OCI-LY1 (cell line): ENCODE data around the gene MR1.

ENCODE experiments used
- H2AFZ ChIP-seq: fragments of 200-600 bp; sonication (generic), shearing (Covaris generic); 2 replicates; pipeline ENCODE4 v1.6.0; 2014; ENCODE audit warnings: antibody characterized with exemption, mild to moderate bottlenecking, low read length
- H3F3A ChIP-seq: fragments of 200-600 bp; sonication (generic), shearing (Covaris generic); 2 replicates; pipeline ENCODE4 v1.6.0; 2014; ENCODE audit warnings: mild to moderate bottlenecking, antibody characterized with exemption, low read length, moderate library complexity; ENCODE audit not compliant: insufficient read depth
- H3K27ac ChIP-seq: fragments of 200-600 bp; sonication (generic); 2 replicates; pipeline ENCODE4 v1.5.1; 2014; ENCODE audit warnings: low read length, mixed run types, mild to moderate bottlenecking, low read depth; ENCODE audit not compliant: poor library complexity, severe bottlenecking
- H3K27me3 ChIP-seq: fragments of 200-600 bp; sonication (generic); 2 replicates; pipeline ENCODE4 v1.6.0; 2014; ENCODE audit warnings: antibody characterized with exemption, mild to moderate bottlenecking, low read length, moderate library complexity; ENCODE audit not compliant: insufficient read depth
- H3K36me3 ChIP-seq: fragments of 200-600 bp; sonication (generic); 2 replicates; pipeline ENCODE4 v1.6.1; 2014; ENCODE audit warnings: mild to moderate bottlenecking, antibody characterized with exemption, low read length, moderate library complexity, mixed read lengths; ENCODE audit not compliant: insufficient read depth
- H3K4me1 ChIP-seq: fragments of 200-600 bp; sonication (generic); 2 replicates; pipeline ENCODE4 v1.5.1; 2014; ENCODE audit warnings: mild to moderate bottlenecking, low read length, moderate library complexity; ENCODE audit not compliant: insufficient read depth, severe bottlenecking
- H3K4me2 ChIP-seq: fragments of 200-600 bp; sonication (generic), shearing (Covaris generic); 2 replicates; pipeline ENCODE4 v1.6.1; 2014; ENCODE audit warnings: low read length
- H3K4me3 ChIP-seq: fragments of 200-600 bp; sonication (generic); 2 replicates; pipeline ENCODE4 v1.5.1; 2014; ENCODE audit warnings: low read length, low read depth, mild to moderate bottlenecking, mixed read lengths; ENCODE audit not compliant: poor library complexity, severe bottlenecking
- H3K79me2 ChIP-seq: fragments of 200-600 bp; shearing (Covaris generic); 2 replicates; pipeline ENCODE4 v1.6.1; 2016; ENCODE audit warnings: mixed run types, low read length, mixed read lengths; ENCODE audit not compliant: insufficient read depth
- H3K9ac ChIP-seq: fragments of 200-600 bp; sonication (generic), shearing (Covaris generic); 2 replicates; pipeline ENCODE4 v1.6.1; 2014; ENCODE audit warnings: mild to moderate bottlenecking, low read length, mixed read lengths
- H3K9me2 ChIP-seq: fragments of 200-600 bp; sonication (generic), shearing (Covaris generic); 2 replicates; pipeline ENCODE4 v1.6.1; 2014; ENCODE audit warnings: low read depth, mild to moderate bottlenecking, low read length, mixed read lengths
- H3K9me3 ChIP-seq: fragments of 200-600 bp; shearing (Covaris generic); 2 replicates; pipeline ENCODE4 v1.6.1; 2014; ENCODE audit warnings: low read length, mixed read lengths
- H4K20me1 ChIP-seq: fragments of 200-600 bp; sonication (generic), shearing (Covaris generic); 2 replicates; pipeline ENCODE4 v1.6.0; 2016; ENCODE audit warnings: mild to moderate bottlenecking, low read length; ENCODE audit not compliant: insufficient read depth
- EZH2 ChIP-seq: fragments of 200-600 bp; sonication (generic), shearing (Covaris generic); IDR thresholded peaks from 2 replicates; pipeline ENCODE4 v1.8.0; 2017; ENCODE audit warnings: borderline replicate concordance, mixed run types, mild to moderate bottlenecking, antibody characterized with exemption, low read length, moderate library complexity, mixed read lengths
- TF ChIP-seq, protein P1 (sequence below): fragments of 200-600 bp; sonication (generic), shearing (Covaris generic); IDR thresholded peaks from 2 replicates; pipeline ENCODE4 v1.5.1; 2017; ENCODE audit warnings: mild to moderate bottlenecking, antibody characterized with exemption, low read length, moderate library complexity, mixed read lengths

Gene MR1

DNA sequence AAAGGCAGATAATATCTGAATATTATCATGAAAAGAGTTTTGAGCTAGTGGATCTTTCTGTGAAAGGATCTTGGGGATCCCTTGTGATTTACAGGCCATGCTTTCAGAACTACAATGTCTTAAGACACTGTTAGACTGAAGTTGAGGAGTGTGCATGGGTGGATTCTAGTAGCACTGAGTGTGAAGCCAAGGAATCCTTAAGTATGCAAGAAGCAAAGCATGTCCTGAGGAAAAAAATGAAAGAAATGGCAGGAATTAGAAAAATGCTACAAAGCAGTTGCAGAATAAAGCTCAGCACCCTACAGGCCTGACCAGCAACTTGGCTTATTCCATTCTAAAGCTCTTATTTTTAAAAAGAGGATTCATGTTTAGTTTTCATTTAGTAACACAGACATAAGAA, 23.0 kb upstream of the MR1 start:
- Histone ChIP-seq H3K4me1 (no peaks in the 10 kb centered on the region), H3K4me2 (no peak overlapping the region), H3K79me2 (peaks cover 23% of the 10 kb centered on the region; the same call in 1 of the 2 replicates), H3K9me3 (no peaks in the 10 kb centered on the region), H3K9me2 (no peaks in the 10 kb centered on the region), H2AFZ (no peak overlapping the region), H3K27ac (no peak overlapping the region), H4K20me1 (no peaks in the 10 kb centered on the region), H3K27me3 (no peaks in the 10 kb centered on the region), H3K9ac (no peak overlapping the region), H3K36me3 (no peaks in the 10 kb centered on the region), H3F3A (no peaks in the 10 kb centered on the region), H3K4me3 (no peak overlapping the region)
- TF ChIP-seq, protein P1, sequence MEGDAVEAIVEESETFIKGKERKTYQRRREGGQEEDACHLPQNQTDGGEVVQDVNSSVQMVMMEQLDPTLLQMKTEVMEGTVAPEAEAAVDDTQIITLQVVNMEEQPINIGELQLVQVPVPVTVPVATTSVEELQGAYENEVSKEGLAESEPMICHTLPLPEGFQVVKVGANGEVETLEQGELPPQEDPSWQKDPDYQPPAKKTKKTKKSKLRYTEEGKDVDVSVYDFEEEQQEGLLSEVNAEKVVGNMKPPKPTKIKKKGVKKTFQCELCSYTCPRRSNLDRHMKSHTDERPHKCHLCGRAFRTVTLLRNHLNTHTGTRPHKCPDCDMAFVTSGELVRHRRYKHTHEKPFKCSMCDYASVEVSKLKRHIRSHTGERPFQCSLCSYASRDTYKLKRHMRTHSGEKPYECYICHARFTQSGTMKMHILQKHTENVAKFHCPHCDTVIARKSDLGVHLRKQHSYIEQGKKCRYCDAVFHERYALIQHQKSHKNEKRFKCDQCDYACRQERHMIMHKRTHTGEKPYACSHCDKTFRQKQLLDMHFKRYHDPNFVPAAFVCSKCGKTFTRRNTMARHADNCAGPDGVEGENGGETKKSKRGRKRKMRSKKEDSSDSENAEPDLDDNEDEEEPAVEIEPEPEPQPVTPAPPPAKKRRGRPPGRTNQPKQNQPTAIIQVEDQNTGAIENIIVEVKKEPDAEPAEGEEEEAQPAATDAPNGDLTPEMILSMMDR: no peak
- TF ChIP-seq EZH2: no peak

DNA sequence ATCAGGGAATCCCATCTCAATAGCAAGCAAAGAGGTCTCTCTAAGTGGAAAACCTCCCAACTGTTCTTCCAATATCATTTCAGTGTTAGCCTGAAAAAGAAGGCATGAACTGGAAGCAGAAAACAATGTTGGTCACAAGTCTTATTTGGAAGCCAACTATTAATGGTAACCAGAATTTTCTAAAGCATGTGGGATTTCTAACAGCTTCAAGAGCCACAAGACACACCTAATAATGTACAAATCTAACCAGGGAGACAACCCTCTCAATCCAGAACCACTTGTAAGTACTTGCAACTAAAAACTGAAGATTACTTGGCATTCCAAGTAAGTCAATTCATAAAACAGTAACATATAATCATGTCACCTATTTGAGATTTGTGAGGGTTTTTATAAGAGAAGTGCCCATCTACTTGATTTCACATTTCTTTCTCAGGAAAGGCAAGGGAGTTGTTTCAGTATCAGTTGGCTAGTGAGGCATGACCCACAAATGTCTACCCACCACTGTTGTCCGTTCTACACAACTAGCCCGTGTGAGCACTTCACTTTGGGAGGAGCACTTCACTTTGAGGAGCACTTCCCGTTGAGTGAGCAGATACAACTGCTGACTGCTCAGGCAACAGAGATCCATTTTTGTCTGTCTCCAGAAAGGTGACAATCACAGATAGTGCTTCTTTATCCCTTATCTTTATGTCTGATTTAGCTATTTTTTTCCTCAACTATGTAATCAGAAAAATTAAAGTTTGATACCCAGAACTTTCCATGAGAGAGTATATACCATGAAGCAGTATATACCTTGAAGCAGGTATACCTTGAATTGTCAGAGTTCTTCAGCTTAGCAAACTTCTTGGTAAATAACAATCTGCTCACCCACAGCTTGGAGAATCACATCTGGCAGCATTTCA, 22.2 kb upstream of the MR1 start:
- Histone ChIP-seq H3K79me2 (peaks cover 28% of the 10 kb centered on the region), H3K4me3 (no peak overlapping the region), H3K9me3 (no peaks in the 10 kb centered on the region), H4K20me1 (no peaks in the 10 kb centered on the region), H3K27ac (no peak overlapping the region), H2AFZ (no peak overlapping the region), H3K9me2 (no peaks in the 10 kb centered on the region), H3K4me1 (no peaks in the 10 kb centered on the region), H3F3A (no peaks in the 10 kb centered on the region), H3K36me3 (no peaks in the 10 kb centered on the region), H3K27me3 (no peaks in the 10 kb centered on the region), H3K9ac (no peak overlapping the region), H3K4me2 (no peak overlapping the region)
- no peak for TF ChIP-seq EZH2
- TF ChIP-seq, protein P1: no peak

- H3K9me2 ChIP-seq: no peaks in the 10 kb centered on the region
- H3K27ac ChIP-seq: no peak overlapping the region
- peaks cover 27% of the 10 kb centered on the region for H3K79me2 ChIP-seq
- TF ChIP-seq, protein P1: no peak
- no peak for TF ChIP-seq EZH2
- no peak overlapping the region for H3K4me2 ChIP-seq
- H3K9ac ChIP-seq: no peak overlapping the region
- no peaks in the 10 kb centered on the region for H3K9me3 ChIP-seq
- H3K4me1 ChIP-seq: no peaks in the 10 kb centered on the region
- no peak overlapping the region for H3K4me3 ChIP-seq
- H3K27me3 ChIP-seq: no peaks in the 10 kb centered on the region
- no peaks in the 10 kb centered on the region for H4K20me1 ChIP-seq
- H2AFZ ChIP-seq: no peak overlapping the region
- no peaks in the 10 kb centered on the region for H3F3A ChIP-seq
- H3K36me3 ChIP-seq: no peaks in the 10 kb centered on the region
Measured at GRCh38 chr1:181012203-181012745, 21.5 kb upstream of the MR1 start.
